ENCODE measurements around the gene LYPD1. TPM values are rescaled to one million over a fixed set of nuclear protein-coding genes. Genes with fewer than 3 reads are reported as not detected.

The LYPD1 gene
- total RNA-seq, 4 donors from 2014 or later = 0.32 TPM; not detected in 3

GRCh38 chr2:132680544-132680943 lies 10.5 kb upstream of the LYPD1 start:
- 88 to 89% methylated on average over 3 of the region's 3 CpGs for WGBS, 2 donors
- no peak for TF ChIP-seq POLR2A (IDR thresholded peaks at IDR 0.05)
- TF ChIP-seq CTCF (IDR thresholded peaks at IDR 0.05) = no peak
- DNase-seq (ENCODE audit: low spot score in 2 of 2) = no peak
- no peak overlapping the region for H3K4me3 ChIP-seq (ENCODE audit: low read depth, poor library complexity, severe bottlenecking)
- intact Hi-C loops (cut with DNase I; ENCODE audit: low total_unique reads) = no loop called here

GRCh38 chr2:132678483-132678882 lies 8.5 kb upstream of the LYPD1 start:
- TF ChIP-seq POLR2A (IDR thresholded peaks at IDR 0.05) = no peak
- TF ChIP-seq CTCF (IDR thresholded peaks at IDR 0.05) = no peak
- WGBS, 2 donors = 94 to 98% methylated on average over 2 of the region's 2 CpGs
- DNase-seq (ENCODE audit: low spot score in 2 of 2) = no peak
- H3K4me3 ChIP-seq (ENCODE audit: low read depth, poor library complexity, severe bottlenecking) = no peak overlapping the region
- intact Hi-C loops (cut with DNase I; ENCODE audit: low total_unique reads) = no loop called here

- no peak overlapping the region for H3K4me3 ChIP-seq (ENCODE audit: low read depth, poor library complexity, severe bottlenecking)
- 87 to 89% methylated on average over 5 of the region's 5 CpGs for WGBS, 2 donors
- TF ChIP-seq POLR2A (IDR thresholded peaks at IDR 0.05) = no peak
- DNase-seq (ENCODE audit: low spot score in 2 of 2) = no peak
- intact Hi-C loops (cut with DNase I; ENCODE audit: low total_unique reads) = no loop called here
These were observed 7.7 kb upstream of the LYPD1 start for GRCh38 chr2:132677661-132678060.

- intact Hi-C loops (cut with DNase I; ENCODE audit: low total_unique reads) = no loop called here
- 74 to 78% methylated on average over 2 of the region's 2 CpGs for WGBS, 2 donors
- no peak for TF ChIP-seq CTCF (IDR thresholded peaks at IDR 0.05)
- TF ChIP-seq POLR2A (IDR thresholded peaks at IDR 0.05) = no peak
- no peak overlapping the region for H3K4me3 ChIP-seq (ENCODE audit: low read depth, poor library complexity, severe bottlenecking)
- DNase-seq (ENCODE audit: low spot score in 2 of 2) = no peak
These were observed 7.0 kb upstream of the LYPD1 start for GRCh38 chr2:132676999-132677398.

- TF ChIP-seq POLR2A (IDR thresholded peaks at IDR 0.05) (no peak), CTCF (IDR thresholded peaks at IDR 0.05) (no peak)
- intact Hi-C loops (cut with DNase I; ENCODE audit: low total_unique reads) = no loop called here
- WGBS, 2 donors = 39 to 45% methylated on average over 23 of the region's 23 CpGs
- no peak for DNase-seq (ENCODE audit: low spot score in 2 of 2)
- H3K4me3 ChIP-seq (ENCODE audit: low read depth, poor library complexity, severe bottlenecking) = no peak overlapping the region
These were observed 1.3 kb upstream of the LYPD1 start for GRCh38 chr2:132671151-132671835.

- intact Hi-C loops (cut with DNase I; ENCODE audit: low total_unique reads) = no loop called here
- 6 to 7% methylated on average over 19 to 38 of the region's 44 CpGs for WGBS, 2 donors
- TF ChIP-seq CTCF (IDR thresholded peaks at IDR 0.05) (no peak), POLR2A (IDR thresholded peaks at IDR 0.05) (no peak)
- DNase-seq (ENCODE audit: low spot score in 2 of 2) = no peak
- peak overlapping the region; percentile 4 for H3K4me3 ChIP-seq (ENCODE audit: low read depth, poor library complexity, severe bottlenecking)
These were observed 618 bp upstream of the LYPD1 start for GRCh38 chr2:132670496-132671150.
